Hypothalamus (tissue), 51 donors: ENCODE results near the gene INTS1.
"Not testable (repeated sequence)": the region's sequence is repeated elsewhere in the genome, so short reads cannot be mapped to it uniquely, and the experiment has no call there.

Source experiments
- DNase-seq, 51 donors: peaks; one replicate each; lab custom pipeline; 2025; lab: John Stamatoyannopoulos, UW

INTS1 gene

DNA sequence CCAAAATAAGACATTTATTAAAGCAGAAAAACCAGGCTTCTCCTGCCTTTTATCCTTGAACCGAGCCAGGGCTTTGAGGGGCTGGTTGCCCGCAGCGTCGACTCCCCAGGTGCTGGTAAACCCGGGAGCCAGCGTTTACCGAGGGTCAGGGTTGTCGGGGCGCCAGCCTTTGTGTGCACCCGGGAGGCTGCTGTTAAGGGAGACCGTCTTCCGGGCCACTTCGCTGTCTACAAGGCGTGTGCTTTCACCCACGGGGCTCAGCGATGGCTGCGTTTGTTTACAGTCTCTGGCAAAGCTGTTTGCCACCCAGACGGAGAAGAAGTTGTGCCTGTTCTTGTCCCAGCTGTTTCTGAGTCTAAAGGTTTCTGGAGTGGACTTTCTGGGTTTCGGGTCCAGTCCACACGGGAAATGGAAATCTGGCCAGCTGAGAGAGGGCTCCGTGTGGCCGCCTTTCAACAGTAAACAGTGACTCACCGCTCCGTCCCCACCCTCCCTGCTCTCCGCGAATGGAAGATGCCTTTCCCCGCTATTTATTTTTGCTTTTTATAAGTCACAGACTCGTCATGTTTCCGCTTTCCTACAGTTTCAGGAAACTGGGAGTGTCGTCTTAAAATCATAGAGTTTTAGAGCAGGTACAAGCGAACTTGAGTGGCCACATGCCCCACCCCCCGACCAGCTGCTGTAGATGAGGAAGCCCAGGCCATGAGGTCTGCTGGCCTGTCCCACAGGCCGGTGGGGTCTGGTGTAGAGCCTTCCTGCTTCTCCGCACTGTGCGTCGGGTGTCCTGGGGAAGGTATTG lies 28.5 kb upstream of the INTS1 start:
- DNase-seq: peak in 23 of 51 donors; percentile 9 to 77 (median 47)

DNA sequence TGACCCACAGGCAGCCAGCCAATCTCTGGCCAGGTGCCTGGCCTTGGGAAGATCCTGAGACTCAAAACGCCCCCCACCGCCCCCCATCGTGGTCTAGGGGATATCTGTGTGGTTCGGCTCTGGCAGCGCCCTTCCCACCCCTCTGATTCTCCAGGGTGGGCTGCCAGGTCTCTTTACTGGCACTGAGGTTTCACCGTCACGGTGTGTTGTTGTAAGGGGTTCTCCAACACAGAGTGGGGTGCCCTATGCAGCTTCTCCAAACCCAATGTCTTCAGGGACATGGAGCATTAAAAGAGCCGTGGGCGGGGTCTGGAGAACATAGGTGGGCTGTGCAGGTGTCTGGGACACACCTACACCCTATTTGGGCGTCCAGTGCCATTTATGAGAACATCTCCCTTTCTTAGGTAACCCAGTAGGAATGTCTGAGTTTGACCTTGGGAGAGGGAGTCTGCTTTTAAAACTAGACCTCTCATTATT lies 27.8 kb upstream of the INTS1 start:
- DNase-seq: no peak

DNA sequence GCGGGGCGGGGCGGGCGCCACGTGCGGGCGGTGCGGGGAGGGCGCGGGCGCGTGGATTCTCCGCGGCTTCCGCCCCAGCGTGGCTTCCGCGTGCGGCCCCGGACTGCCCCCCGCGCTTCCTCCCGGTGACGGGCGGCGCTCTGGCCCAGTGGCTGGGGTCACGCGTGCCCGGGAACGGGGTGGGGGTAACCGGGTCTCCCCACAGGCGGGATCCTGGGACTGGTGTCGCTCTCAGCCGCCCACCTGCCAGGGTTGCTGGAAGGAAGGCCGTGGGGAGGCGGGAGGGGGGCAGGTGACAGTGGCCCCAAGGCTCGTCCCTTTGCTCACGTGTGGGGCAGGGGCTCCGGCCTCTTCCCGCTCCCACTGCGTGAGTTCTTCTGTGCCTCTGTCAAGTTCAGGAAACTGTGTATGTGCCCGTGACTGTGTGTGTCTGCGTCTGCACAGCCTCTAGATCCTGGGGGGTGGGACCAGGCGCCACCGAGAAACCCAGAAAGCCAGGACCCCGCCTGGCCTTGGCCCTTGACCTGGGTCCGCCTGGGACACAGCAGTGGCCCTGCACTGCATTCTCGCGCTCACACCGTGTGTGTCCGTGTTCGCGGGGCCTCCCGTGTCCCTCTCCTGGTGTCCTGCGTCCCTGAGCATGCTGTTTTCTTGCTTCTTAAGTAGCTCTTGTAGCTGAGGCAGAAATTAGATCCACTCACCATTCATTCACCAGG lies 27.2 kb upstream of the INTS1 start:
- peak in 6 of 51 donors; percentile 8 to 44 (median 20) for DNase-seq

DNA sequence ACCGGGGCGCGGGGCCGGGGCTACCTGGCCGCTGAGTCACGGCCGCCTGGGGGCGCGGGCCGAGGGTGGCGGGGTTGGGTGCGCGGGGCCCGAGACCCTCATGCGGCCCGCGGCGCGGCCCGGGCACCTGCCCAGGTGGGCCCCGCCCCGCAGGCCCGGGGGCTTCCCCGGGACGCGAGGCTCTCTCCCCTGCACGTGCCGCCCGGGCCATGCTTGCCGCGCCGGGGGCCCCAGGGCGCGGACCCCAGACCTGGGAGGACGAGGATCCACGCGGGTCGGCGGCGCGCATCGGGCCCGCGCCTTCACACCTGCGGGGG lies 26.7 kb upstream of the INTS1 start:
- no peak for DNase-seq

DNA sequence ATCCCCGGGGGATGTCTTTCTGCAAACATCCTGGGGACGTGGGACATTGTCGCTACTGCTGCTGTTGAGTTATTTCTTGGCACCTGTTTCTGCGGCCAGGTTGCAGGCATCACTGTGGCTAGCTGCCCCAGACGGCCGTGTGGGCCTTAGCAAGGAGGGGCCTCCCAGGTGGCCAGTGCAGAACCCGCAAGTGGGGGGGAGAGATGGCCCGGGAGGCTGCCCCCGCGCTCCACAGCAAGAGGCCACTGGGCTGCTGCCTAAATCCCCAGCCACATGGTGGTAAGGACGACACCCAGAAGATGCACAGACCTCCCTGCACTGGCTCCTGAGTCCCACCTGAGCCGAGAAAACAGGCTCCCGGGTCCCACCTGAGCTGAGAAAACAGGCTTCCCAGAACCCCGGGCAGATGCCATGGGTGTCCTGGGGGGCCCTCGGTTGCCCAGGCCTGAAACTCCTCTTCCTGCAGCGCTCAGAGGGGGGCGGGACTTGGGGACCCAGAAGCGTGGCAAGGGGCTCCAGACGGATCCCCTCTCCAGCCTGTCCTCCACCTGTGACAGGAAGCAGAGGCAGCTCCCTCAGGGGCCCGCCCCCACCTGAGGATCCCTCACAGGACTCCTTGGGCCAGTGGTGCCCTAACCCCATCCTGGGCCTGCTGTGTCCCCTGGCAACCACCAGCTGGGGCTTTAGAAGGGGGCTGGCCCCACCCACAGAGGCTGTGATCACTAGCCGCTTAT lies 25.4 kb upstream of the INTS1 start:
- no peak for DNase-seq

DNA sequence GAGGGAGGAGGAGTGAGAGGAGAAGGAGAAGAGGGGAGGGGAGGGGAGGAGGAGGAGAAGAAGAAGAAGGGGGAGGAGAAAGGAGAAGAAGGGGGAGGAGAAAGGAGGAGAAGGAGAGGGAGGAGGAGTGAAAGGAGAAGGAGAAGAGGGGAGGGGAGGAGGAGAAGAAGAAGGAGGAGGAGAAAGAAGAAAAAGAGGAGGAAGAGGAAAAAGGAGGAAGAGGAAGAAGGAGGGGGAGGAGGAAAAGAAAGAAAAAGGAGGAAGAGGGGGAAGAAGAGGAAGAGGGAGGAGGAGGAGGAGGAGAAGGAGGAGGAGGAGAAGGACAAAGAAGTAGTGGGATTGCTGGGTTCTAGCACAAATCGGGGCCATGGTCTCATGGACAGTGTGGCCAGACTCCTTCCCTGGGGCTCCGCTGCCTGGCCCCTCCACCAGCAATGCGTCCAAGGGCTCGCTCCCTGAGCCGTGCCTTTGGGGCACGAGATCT lies 22.1 kb upstream of the INTS1 start:
- no peak for DNase-seq

DNA sequence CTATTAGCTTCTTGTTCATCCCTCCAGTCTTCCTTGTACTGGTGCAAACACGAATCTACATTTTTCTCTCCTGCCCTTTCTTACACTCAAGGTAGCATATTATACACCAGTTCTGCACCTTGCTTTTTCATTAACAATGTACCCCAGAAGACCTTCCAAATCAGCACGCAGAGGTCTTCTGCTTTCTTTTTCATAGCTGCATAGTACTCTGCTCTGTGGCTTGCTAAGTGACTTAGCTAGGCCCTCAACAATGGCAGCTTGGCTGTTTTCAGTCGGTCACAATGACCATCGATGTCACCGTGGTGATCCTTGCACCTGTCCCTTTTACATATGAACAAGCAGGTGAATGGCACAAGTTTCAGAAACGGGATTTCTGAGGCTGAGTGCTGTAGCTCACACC lies 21.2 kb upstream of the INTS1 start:
- no peak for DNase-seq

DNA sequence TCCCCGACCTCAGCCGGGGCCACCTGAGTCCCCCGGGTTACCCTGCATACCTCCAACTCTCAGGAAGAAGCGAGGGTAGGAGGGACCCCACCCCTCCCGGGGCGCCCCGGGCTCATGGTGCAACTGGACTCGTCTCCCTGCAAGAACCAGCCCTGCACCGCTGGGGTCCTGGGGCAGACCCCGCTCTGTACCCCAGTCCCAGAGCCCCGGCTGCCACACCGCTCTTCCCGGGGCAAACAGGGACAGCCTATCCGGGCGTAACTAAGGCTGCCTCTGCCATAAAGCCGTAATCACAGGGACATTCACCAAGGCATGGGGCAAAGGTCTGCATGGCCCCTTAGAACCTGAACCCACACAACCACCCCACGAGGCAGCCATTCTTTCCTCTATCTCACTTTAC lies 19.7 kb upstream of the INTS1 start:
- no peak for DNase-seq

DNA sequence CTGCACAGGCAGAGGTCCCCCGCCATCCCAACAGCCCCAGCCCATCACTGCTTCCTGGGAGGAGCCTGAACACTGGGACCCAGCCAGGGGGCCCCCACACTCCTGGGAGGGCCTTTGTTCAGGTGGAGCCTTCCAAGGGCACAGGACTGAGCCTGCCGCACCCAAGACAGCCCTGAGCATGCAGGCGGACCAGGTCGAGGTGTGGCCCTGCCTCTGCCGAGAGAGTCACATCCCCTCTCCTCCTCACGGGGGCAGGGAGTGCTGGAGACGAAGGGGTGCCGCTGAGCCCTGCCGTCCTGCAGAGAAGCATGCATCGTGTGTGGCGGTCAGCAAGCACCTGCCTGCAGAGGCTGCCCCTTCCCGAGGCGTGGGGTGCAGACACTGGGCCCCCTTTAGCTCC lies 19.0 kb upstream of the INTS1 start:
- DNase-seq: no peak

DNA sequence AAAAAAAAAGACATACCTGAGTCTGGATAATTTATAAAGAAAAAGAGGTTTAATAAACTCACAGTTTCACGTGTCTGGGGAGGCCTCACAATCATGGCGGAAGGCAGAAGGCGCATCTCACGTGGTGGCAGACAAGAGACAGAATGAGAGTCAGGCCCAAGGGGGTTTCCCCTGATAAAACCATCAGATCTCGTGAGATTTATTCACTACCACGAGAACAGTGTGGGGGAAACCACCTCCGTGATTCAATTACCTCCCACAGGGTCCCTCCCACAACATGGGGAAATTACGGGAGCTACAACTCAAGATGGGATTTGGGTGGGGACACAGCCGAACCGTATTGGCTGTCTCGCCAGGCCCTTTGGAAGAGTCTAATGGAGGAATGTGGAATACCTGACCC lies 17.3 kb upstream of the INTS1 start:
- no peak for DNase-seq

DNA sequence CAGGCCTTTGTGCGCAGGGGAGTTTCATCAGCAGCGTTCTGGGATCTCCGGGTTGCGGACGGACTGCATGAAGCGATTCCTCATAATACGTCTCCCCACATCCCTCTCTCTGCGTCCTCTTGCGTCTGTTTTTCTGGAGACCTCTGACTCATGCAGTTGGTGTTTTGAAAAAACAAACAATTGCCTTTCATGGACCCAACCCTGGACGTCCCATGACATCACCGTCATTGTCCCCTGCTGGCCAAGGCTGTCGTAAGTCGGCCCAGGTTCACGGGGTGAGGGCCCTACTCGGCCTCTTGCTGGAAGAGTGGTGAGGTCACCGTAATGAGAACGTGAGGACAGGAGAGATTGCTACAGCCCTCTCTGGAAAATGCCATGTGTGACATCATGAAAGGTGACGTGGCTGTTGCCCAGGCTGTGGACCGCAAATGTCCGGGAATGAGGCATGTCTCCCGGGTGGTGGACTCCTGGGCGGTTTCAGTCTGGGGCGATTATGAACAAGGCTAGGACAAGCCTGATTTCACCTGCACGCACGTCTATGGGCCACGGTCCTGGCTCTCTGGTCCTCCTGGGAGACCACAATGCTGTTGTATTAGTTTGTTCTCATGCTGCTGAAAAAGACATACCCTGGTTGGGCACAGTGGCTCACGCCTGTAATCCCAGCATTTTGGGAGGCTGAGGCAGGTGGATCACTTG lies 16.5 kb upstream of the INTS1 start:
- no peak for DNase-seq

DNA sequence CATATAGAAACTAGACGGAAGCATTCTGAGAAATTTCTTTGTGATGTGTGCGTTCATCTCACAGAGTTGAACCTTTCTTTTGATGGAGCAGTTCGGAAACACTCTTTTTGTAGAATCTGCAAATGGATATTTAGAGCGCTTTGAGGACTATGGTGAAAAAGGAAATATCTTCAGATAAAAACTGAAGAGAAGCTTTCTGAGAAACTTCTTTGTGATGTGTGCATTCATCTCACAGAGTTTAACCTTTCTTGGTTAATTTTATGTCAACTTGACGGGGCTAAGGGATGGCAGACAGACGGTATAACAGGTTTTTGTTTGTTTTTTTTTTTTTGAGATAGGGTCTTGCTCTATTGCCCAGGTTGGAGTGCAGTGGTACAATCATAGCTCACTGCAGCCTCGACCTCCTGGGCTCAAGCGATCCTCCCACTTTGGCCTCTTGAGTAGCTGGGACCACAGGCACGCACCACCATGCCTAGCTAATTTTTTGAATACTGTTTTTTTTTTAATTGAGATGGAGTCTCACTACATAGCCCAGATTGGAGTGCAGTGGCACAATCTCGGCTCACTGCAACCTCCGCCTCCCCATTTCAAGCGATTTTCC lies 15.2 kb upstream of the INTS1 start:
- not testable (repeated sequence) for DNase-seq

DNA sequence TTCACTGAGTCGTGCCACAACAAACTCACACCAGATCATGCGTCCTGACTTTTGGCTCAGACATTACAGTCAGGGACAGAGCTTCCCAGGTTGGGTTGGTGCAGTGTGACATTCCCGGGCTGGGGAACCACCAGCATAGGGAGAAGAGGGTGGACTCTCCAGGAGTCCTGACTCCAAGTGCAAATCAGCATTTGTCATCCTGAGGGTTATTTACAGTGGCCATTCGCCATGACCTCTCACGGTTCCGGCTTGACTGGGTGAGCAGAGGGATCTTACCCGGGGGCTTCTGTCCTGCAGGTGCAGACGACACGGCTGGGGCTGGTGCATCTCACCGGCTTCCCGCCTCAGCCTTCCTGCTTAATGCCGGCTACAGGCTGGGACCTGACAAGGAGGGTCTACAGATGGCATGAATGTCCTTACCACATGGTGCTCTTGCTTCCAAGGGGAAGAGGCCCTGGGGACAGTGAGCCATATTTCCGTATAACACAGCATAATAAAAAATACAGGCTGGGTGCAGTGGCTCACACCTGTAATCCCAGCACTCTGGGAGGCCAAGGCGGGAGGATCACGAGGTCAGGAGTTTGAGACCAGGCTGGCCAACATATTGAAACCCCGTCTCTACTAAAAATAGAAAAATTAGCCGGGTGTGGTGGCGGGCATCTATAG lies 12.5 kb upstream of the INTS1 start:
- no peak for DNase-seq

DNA sequence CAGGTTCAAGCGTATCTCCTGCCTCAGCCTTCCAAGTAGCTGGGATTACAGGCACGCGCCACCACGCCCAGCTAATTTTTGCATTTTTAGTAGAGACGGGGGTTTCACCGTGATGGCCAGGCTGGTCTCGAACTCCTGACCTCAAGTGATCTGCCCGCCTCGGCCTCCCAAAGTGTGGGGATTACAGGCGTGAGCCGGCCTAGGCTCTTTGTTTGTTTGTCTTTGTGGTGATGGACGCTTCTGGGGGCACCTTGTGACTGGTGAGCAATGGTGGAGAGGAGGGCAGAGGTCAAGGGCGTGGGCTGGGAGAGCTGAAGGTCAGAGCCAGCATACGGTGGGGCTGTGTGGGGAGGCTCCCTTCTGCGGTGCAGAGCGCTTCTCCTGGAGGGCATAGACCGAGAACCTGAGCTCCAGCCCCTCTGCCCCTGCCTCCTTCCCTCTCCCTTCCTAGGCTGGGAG lies 11.3 kb upstream of the INTS1 start:
- DNase-seq: not testable (repeated sequence)

DNA sequence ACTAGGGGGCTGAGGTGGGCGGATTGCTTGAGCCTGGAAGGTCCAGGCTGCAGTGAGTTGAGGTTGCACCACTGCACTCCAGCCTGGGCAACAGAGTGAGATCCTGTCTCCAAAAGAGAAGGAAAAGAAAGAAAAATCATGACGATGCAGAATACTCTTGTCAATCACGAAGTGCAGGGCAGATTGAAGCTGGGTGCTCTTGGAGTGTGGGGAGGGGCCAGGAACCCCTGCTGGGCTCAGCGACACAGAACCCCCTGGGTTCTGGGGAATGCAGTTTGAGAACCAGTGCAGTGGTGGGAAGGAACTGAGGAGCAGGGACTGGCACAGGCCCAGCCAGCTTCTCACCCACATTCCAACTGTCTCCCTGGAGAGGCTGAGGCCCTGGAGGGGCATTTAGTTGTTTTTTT lies 10.8 kb upstream of the INTS1 start:
- no peak for DNase-seq

DNA sequence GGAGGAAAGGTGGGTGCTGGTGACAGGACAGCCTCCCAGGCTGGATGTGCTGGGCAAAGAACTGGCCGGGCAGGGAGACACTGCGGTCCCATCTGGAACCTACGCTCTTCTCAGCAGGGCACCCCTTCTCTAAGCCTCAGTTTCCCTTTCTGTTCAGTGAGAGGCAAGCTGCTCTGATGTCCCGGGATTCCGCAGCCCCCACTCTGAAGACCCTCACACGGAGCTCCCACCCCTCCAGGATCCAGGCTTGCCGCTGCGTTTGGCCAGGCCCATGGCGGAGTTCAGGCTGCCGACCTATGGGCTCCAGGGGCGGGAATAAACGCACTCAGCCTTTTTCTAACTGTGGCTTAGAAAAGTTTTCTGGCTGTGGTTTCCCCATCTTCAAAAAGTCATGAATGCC lies 10.2 kb upstream of the INTS1 start:
- DNase-seq: no peak

DNA sequence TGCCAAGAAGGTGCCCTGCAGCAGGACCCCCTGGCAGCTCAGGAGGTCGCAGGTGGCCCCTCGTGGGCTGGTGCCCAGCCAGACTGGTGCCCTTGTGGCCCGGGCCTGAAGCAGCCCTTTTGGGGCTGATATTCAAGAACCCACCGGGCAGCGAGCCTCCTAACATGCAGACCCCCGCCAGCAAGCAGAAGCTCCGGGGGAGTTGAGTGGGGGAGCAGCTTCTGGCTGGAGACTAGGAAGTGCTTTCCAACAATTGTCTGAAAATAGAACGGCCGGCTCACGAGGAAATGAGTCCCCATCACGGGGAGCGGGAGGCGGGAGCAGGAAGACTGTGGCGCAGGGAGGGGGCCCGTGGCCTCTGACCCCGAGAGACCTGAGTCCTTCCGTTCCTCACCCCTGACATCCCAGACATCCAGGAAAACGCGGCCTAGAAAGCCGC lies 9.5 kb upstream of the INTS1 start:
- DNase-seq: peak in 1 of 51 donors; percentile 72

DNA sequence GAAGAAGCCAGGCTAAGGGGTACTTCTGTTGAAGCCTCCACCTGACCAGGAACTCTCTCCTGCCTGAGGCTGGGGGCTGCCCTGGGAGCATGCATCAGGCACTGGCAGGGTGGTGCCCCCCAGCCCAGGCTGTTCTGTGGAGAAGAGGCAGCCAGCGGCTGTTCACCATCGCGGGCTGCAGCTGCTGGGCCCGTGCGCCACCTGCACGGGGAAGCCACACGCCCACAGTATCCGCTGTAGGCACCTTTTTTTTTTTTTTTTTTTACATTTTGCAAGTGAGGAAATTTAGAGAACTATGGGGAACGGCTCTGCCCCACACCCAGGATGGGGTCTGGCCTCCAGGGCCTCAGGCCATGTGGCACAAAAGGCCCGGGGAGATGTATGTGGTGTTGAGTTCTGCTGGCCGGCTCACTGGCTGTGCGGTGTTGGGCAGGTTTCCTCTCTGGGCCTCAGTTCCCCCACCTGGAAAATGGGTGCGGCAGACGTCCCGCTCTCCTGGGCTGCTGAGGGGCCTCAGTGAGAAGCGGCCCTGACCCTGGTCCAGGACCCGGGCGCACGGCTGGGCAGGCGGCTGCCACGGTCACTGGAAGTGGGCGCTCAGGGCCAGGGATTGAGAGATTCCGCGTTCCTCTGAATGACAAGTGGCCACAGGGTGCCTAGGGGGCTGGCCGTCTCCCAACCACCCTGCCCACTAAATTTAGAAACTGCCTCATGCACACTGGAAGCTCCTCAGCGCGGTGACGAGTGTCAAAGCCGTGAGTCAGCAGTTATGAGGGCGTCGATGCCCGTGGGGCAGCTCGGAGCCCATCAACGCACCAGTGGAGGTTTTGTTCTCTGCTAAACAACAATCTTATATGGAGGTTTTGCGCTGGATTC lies 8.8 kb upstream of the INTS1 start:
- DNase-seq: peak in 9 of 51 donors; percentile 11 to 72 (median 21)
